ENCODE data around the gene ZNF830.
"Not testable (repeated sequence)": the region's sequence is repeated elsewhere in the genome, so short reads cannot be mapped to it uniquely, and the experiment has no call there.

The ZNF830 gene

GRCh38 chr17:34993031-34993430, 31.7 kb downstream of the ZNF830 start:
- FAIRE-seq, result no peak

DNA sequence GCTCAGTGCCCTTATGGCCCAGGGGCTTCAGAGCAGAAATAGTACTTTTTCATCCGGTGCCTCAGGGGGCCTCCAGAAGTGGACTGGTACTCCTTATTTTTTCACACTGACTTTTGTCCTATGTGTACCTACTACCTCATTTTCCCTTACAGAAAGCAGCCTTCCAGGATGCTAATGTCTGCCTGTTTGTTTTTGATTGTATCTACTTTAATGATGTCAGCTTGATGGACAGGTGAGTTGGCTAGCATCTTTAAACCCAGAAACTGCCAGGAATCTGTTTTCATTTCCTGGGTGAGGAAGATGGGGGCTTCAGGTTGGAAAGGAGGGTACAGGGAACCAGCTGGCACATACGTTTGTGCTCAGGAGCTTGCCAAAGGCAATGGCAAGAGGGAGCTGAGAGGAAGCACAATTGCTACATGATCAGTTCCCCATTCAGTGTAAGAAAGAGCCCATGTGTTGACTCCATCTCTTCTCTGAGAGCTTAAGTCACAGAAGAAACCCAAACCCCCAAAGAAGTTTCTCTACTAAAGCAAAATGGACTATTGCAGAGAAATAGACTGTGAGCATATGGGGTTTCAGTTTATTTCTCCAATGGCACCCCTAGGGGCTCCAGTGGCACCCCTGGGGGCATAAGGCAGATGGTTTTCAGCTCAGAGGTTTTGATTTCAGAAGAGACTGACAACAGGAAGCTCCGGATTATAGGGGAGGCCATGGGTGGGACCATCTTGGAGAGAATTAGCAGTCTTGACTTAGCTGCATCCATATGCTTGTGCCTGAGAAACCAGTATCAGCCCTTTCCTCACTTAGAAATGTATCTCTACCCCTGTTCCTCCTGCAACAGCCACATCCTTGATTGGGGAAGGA, 35.3 kb downstream of the ZNF830 start:
- FAIRE-seq, result no peak

DNA sequence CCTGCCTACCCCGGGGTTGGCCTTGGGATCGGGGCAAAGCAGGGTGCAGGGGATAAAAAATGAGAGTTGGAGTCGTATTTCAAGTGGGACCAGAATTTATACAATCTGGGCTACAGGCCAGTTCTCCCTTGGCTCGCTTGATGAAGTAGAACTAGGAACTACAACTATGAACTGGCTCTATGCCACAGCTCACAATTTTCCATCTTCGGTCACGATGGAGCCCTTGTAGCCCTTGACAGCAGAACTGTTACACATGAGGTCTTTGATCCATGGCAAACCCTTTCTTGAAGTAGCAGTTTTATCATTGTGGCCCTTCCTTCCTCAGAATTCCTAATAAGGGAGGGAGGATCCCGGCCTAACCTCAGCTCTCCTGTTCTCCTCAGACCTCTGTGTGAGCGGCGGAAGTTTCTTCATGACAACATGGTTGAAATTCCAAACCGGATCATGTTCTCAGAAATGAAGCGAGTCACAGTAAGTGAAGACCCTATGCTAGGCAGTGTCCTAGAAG, 36.1 kb downstream of the ZNF830 start:
- FAIRE-seq, result no peak

- no peak for FAIRE-seq
Measured at GRCh38 chr17:34998205-34998604, 36.9 kb downstream of the ZNF830 start.

GRCh38 chr17:34999456-34999855, 38.1 kb downstream of the ZNF830 start:
- no peak for FAIRE-seq

DNA sequence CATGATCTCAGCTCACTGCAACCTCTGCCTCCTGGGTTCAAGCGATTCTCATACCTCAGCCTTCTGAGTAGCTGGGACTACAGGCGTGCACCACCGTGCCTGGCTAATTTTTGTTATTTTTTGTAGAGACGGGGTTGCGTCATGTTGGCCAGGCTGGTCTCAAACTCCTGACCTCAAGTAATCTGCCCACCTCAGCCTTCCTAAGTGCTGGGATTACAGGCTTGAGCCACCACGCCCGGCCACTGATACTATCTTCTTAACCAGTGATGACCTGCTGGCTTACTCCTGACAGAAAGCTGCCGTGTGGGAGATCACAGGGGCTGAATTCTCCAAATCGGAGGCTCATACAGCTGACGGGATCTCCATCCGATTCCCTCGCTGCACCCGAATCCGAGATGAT, 39.6 kb downstream of the ZNF830 start:
- FAIRE-seq, result not testable (repeated sequence)

DNA sequence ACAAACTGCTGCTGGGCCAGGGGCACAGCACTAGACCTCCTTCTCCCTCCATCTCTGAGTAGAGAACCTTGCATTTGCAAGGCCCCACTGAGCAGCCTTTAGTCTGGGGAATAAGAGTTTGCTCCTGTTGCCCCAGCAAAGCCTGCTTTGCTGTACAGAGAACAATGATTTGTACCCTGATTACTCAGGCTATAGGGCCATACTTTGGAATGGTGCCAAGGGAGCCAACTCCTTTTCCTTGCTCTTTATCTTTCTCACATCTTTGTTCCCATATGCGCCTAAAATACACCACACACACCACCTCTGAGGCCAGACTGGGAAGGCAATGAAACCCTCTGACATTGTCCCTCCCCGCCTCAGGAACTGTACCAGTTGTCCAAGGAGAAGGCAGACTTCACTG, 40.2 kb downstream of the ZNF830 start:
- FAIRE-seq, result no peak

- FAIRE-seq, result no peak
Measured at GRCh38 chr17:35002876-35003551, 41.7 kb downstream of the ZNF830 start.

- FAIRE-seq, result no peak
Measured at GRCh38 chr17:35003778-35004177, 42.4 kb downstream of the ZNF830 start.

DNA sequence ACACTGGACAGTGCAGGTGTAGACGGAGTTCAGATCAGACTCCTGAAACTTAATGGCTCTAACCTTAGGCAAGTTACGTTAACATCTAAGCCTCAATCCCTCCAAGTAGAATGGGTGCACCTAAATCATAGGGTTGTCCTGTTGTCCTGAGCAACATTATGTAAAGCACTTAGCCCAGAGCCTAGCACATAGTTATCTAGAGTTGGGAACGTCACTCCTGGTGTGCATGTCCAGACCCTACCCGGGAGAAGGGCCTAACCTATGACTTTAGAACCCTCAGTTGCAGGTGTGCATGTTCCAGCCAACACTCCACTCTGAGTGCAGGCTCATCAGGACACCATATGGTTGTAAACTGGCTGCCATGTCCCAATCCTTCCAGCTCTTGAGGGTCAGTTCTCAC, 45.0 kb downstream of the ZNF830 start:
- no peak for FAIRE-seq

DNA sequence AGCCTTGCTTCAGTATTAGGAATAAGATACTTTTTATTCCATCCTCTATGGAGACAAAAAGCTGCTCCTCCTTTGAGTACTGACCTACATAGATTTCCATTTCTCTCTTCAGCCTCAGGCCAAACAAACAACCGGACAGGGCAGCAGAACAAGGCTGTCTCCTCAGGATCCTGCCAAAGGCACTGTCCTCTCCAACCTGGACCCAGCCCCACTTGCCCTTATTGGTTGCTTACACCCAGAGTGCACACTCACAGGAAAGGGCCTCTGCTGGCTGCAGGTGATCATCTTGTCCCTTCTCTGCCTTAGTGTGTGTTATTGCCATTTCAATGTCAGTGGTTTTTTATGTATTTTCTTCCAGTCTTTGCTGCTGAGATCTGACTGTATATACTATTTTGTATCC, 45.6 kb downstream of the ZNF830 start:
- no peak for FAIRE-seq

GRCh38 chr17:35010093-35010492, 48.8 kb downstream of the ZNF830 start:
- FAIRE-seq, result no peak

DNA sequence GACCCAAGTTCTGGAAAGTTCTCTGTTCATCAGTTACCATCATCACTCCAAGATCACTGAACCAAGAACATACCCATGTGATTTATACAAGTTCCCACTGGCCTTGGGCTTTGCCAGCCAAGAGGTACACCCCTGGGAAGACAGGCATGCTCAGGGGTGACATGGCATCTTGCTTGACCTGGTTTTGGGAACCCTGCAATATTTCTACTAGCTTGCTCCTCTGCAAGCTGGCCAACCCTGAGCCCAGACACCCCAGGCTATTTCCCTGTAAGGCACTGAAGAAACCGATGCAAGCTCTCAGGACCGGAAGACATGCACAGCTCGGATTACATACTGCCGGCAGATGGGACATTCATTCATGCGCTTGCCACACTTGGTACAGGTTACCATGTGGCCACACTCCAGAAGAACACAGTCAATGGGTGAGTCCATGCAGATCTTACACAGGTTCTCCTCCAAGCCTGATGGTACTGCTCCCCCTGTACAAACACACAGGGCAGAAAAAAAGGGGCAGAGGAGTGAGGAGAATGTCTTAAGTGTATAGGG, 50.4 kb downstream of the ZNF830 start:
- no peak for FAIRE-seq

Data from A204.1 (cell line).